Activated effector memory CD4-positive, alpha-beta T cell treated with anti-CD3 and anti-CD28 coated beads, Interleukin-2, amount 50 U/mL, for 16 hours (primary cell): Measurements from ENCODE around the gene ST6GALNAC3.
"Not testable (repeated sequence)": the region's sequence is repeated elsewhere in the genome, so short reads cannot be mapped to it uniquely, and the experiment has no call there.

Experiments
- DNase-seq: peaks from one replicate; pipeline ENCODE4 v3.0.0-alpha.2; 2020

The ST6GALNAC3 gene

DNA sequence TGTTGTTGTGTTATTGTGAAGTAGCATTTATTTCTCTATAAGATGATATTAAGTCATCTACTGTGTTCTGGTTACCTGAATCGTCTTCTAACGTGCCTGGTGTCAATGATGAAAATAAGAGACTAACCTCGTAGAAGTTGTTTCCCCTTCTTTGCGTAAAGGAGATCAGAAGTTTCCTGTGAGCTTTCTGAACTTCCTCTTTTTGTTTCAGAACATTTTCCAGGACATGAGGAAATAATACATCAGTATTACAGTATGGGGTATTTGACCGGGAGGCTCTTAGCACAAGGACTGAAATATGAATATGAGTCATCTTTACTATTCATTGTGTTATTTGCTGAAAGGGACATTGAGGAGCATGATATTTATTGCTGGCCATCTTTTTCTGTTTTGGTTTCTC is 1.3 kb downstream of the ST6GALNAC3 start:
- no peak for DNase-seq

DNA sequence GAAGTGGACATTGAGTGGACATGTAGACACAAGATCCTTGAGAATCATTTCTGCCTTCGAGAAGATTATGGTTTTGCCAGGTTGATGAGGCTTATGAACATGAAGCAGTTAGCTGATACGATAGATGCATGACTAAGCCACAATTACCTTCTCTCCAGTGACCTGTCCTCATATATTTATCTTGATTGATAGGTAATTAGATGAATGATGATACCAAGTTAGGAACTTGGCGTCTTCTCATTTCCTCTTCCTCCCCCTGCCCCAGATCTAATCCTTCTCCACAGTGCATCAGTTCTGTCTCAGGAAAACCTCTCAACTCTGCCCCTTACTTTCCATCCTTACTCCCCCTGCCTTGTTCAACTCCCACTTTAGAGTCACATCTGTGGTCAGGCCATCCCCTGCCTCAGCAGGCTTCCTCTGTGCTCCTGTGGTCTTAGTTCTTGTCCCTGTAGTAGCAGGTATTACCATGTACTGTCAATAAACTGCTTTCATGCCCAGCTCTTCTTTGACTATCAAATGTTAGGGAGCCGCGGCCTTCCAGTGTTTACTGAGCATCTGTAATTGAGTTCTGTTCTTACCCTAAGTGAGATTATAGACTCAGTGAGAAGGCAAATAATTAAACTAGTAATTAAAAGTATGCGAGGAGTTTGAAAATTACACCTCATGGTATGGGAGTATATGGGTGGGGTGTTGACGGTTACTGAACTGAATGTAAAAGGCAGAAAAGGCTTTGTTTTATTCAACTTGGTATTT is 5.1 kb downstream of the ST6GALNAC3 start:
- no peak for DNase-seq

DNA sequence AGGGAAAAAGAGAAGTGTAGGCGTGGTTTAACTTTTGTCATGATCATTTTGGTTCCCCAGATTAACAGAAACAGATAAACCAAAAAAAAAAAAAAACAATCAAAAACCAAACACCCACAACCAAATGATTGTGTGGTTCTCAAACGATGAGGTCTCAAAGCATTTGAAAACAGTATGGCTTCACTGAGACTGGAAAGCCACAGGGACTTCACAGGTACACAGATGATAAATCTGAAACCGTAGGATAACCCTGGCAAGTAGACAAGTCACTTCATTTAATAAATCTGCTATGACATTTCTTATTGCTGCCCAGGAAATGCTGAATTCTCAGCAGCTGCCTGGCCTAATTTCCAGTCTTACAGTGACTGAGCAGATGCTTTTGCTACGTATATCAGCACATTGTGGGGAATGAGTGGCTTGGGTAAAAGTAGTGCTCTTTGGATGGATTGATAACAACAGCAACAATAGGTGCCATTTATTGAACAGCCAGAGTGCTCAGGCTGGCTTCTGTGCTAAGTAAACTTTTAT is 6.1 kb downstream of the ST6GALNAC3 start:
- DNase-seq: no peak

DNA sequence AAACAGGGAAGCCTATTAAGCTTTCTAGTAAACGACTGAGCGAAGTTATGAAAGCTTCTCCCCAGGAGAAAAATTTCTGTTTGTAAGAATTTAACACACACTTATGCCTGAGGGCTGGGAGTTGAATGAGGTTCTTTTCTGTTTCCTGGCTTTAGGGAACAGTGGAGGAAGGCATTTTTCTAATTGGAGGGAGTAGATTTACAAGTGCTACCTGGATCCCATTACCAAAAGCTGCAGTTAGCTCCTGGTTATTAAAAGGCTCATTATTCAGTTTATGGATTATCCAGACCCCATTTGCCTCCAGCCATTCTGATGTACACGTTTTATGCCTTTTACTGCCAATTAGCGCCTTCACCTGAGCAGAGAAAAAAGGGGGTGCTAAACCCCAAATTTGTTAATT is 7.5 kb downstream of the ST6GALNAC3 start:
- no peak for DNase-seq

DNA sequence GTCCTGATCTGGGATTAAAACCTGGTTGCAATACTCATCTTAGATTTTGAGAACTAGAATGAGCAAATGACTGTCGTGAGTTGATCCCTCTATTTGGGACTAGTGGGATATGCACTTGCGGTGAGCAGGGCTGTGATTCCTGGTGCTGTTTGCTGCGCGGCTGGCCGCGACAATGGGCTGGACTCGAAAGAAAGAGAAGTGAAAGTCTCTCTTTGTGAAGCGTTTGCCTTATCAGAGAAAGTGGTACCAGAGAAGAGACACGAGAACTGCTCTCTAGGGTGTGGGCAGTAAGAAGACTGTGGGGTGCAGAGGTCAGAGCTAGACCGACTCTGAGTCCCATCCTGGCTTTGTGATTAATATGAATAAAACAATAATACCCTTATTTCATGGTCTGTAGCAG is 8.6 kb downstream of the ST6GALNAC3 start:
- no peak for DNase-seq

DNA sequence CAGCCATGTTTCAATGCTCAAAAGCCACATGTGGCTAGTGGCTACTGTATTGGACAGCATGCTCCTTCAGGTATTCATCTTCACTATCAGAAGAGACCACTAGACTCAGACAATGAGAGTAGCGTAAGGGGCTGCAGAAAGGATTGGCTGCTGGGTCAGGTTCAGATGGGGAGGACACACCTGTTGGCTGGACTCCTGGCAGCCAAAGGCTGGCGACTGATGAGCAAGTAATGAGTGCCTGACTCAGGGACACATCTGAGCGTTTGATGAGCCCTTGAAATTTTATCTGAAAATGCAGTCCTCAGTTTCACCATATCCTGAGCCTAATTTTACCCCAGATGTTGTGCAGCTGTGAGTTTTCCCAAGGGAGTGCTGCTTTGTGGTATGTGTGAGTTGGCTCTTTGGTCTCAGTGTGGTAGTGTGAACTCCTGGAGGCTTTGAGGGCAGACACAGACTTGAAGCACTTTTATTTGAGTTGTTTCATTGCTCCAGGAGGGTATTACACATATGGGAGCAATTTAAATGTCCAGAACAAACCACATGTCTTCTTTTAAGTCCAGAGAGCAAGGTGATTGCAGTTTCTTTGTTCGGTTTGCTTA is 9.6 kb downstream of the ST6GALNAC3 start:
- DNase-seq: no peak

DNA sequence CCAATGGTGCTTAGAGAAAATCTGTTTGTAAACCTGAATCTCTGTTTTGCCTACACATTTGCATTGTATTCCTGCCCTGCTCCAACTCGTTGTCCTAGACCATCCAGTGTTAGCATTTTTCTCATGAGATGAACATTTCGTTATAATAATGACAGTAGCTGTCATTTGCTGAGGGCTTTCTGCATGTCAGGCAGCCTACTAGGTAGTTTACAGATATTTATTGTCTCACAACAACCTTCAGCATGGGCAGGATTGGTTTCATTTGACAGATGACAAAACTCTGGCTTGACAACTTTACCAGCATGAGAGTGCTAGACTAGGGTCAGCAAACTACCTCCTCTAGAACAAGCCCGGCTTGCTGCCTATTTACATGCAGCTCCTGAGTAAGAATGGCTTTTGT is 10.1 kb downstream of the ST6GALNAC3 start:
- no peak for DNase-seq

DNA sequence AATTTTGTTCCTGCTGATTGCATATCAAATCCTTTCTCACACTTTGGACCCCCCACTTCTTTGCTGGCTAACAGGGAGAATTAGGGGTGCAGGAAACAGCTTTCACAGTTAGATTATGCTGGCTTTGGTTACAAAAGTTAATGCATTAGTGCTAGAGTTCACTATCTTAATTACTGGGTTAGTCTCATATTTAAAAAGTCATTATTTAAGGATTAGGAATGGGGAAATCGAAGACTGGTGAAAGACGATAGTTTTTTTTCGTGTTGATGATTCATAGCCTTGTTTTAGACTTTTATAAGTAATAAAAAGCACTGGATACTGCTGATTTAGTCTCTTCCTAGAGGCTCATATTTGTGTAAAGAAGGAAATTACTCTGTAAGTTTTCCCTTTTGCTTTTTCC is 11.6 kb downstream of the ST6GALNAC3 start:
- DNase-seq: no peak

DNA sequence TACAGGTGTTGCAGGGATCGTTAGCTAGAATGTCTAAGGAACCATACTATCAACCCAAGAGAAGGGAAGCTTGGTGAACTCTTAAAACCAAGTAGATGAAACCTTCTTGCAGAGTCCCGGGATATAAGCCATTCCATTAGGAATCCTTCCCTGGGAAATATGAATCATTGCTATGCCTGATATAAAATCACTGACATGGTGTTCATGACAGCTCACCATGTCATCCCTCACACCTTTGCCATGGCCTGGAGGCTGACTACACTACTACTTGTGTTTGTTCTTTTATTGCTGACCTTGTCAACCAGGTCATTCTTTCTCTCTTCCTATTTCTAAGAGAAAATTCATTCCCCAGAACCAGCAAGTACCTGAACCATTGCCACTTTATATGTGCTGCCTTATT is 12.1 kb downstream of the ST6GALNAC3 start:
- no peak for DNase-seq

DNA sequence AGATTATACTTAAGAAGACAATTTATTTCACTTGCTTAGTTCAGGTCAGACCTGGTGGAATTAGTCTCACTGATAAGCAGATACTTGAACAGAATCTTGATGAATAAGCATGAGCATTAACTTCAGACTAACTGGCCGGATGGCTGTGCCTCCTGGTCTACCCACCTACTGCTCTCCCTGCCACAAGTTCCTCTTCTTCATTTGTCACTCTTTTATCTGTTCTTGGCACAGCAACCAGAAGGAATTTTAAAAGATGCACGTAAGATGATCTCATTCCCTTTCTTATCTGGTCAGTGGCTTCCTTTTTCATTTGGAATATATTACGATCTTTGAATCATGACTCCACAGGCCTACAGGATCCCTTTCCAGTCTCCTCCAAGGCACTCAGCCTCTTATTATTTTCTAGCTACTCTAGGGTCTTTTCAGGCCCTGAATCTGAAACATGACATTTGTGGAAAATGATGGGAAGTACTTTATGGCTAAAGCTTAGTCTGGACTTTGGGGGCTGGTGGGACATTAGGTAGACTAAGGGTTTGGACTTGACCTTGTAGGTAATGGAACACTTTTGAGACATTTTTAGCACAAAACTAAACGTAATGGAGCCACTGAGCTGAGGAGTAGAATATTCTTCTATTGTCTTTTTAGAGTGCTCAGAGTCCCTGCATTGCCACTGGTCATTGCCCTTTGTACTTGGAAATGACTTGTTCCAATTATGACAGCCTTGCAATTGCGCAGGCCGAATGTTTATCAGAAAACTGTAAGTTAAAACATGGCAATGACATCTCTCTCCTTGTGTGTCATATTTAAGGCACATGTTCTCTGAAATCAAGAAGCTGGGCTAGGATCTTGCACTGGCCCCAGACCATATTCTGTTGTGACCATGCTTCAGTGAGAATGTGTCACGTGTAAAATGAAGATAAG is 16.0 kb downstream of the ST6GALNAC3 start:
- no peak for DNase-seq

DNA sequence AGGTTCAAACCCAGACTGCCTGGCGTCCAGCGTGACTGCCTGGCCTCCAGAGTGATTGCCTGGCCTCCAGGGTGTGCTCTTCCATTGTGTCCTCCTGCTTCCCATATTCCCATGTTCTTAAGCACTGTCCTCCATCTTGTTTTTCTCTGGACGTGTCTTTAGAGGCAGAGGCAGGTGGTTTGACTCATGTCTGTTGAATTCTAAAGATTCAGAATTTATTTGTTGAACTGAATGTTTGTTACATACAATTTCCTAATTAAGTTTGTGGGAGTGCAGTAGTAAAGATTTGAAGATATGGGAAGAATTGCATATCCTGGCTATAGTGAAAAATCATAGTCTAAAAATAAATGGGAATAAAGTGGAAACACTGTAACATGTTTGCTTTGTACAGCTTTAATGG is 18.3 kb downstream of the ST6GALNAC3 start:
- DNase-seq: no peak

DNA sequence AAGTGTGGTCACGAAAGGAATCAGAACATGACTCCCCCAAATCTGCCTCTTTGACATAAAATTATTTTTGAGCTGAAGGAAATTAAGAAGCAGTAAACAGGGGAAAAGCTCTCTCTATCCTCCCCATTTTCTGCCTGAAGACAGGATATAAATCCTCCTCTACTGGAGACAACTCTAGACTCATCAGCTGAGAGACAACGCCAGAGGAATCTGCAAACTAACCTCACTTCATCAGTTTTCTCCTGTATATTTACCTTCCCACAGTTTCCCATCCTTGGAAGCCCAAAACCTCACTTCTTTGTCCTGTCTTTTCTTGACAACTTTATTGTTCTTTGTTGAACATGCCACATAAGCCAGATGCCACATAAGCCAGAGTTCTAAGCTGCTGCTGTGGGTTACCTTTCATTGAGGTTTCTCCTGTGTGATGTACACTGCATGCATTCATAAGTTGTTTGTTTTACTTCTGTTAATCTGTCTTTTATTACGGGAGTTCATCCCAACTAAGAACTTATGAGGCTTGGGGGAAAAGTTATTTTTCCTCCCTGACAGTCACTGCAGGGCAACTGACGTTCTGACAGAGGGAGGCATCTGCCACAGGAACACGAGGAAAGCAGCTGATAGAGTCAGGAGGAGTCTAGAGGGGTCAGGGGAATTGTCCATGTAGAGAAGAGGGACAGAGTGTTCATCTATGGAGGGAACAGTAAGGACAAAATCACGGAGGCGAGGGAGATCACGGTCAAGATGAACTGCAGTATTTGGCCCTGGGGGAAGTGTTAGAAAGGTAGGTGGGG is 19.2 kb downstream of the ST6GALNAC3 start:
- DNase-seq: no peak

DNA sequence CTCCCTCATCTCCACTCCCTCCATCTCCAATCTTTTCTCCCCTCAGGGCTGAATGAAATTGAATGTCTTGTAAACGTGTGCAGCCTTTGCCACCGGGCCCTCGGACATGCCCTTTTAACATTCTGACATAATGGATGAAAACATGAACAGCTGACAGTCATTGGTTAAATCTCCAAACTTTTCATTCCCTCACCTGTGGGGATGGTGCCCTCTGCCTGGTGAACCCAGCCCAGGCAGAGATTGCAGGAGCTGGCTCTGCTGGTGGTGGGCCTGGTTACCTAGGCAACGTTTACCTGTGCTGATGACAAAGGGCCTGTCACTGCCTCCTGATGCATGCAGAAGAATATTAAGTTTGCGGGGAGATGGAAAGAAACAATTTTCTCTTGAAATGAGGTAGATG is 21.3 kb downstream of the ST6GALNAC3 start:
- DNase-seq: no peak

DNA sequence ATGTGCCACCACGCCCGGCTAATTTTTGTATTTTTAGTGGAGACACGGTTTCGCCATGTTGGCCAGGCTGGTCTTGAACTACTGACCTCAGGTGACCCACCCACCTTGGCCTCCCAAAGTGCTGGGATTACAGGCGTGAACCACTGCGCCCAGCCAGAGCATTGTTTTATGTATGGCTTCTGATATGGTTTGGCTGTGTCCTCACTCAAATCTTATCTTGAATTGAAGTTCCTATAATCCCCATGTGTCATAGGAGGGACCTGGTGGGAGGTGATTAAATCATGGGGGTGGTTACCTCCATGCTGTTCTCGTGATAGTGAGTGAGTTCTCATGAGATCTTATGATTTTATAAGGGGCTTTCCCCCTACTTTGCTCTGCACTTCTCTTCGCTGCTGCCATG is 22.5 kb downstream of the ST6GALNAC3 start:
- not testable (repeated sequence) for DNase-seq

DNA sequence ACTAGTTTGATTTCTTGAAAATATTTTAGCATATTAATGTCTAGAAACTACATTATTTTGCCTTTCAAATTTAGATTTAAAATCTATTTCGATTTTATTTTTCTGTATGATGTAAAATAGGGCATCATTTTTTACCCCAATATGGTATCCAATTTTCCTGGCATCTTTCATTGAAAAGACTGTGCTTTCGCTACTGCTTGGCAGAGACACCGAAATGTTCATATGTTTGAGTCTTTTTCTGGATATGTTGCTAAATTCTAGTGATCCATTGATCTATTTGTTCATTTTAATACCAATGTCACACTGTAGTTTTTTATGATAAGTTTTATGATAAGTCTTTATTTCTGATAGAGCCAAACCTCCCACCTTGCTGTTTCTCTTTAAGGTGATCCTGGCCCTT is 24.3 kb downstream of the ST6GALNAC3 start:
- DNase-seq: no peak

DNA sequence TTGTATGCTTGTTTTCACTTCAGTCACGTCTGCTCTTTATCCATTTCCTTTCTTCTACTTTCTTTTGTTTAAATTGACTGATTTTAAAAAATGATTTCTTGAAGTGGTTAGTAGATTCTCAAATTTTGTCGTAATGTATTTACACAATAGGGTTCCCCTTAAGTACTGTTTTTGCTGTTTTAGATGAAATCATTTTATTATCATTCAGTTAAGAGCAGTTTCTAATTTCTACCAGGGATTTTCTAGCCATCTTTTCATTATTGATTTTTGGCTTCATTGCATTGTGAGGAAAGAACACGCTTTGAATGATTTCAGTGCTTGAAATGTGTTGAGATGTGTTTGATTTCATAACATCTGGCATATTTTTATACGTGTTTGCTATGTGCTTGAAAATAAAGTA is 27.0 kb downstream of the ST6GALNAC3 start:
- DNase-seq: no peak

DNA sequence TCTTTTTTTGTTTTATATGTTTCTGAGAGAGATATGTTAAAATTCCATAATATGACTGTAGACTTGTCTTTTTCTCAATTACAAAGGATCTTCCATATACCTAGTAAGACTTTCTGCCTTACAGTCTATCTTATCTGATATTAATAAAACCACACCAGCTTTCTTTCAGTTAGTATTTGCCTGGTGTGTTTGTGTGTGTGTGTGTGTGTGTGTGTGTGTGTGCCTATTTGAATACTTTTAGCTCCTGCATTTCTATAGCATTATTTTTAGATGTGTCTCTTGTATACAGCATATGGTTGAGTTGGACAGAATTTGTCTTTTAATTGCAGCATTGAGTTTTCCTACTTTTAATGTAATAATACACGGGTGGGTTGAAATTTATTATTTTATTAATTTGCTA is 27.5 kb downstream of the ST6GALNAC3 start:
- no peak for DNase-seq

DNA sequence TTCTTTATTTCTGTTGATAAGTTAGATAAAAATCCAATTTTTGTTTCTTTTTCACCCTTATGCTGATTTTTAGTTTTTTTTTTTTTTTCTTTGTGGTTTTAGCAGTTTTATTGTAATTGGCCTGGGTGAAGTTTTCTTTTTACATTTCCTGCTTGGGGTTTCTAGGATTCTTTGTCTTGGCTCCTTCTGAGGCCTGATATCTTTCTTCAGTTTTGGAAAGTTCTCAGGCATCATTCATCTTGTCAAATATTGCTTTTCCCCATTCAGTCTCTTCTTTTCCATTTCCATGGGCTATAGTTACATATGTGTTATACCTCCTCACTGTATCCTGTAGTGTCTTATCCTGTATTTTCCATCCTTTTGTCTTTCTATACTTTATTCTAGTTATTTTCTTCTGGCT is 28.5 kb downstream of the ST6GALNAC3 start:
- DNase-seq: no peak

DNA sequence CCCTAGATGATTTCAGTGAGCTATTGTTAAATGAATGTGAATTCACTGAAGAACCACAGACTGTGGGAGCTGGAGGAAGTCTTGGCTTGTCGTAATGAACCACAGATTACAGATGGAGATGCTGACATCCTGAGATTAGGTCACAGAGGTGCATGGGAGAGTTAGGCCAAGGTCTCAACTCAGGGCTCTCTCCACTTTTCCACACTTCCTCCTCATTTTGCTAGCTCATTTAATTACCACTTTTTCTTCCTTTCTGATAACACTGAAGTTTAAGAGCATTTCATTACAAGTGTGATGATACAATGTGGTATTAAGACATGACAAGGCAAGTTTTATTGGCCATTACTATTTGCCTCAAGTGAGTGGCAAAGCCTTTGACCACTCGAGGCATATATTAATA is 30.8 kb downstream of the ST6GALNAC3 start:
- DNase-seq: no peak

DNA sequence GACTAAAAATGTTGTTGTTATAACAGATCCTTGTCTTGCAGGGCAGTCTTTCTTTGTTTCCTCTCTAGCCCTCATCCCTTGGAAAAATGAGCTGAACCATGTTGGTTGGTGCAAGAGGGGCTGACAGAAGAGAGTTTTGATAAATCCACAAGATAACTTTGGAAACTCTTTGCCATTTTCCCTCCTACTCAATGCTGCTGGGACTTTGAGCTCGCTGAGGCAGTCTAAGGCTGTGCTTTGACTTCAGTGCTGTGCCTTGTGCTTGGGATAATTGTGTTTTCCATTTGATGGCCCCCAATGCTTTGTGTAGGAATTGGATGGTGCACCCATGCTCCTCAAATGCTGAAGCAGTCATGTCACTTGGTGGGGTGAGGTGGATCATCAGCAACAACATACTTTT is 31.7 kb downstream of the ST6GALNAC3 start:
- DNase-seq: no peak

DNA sequence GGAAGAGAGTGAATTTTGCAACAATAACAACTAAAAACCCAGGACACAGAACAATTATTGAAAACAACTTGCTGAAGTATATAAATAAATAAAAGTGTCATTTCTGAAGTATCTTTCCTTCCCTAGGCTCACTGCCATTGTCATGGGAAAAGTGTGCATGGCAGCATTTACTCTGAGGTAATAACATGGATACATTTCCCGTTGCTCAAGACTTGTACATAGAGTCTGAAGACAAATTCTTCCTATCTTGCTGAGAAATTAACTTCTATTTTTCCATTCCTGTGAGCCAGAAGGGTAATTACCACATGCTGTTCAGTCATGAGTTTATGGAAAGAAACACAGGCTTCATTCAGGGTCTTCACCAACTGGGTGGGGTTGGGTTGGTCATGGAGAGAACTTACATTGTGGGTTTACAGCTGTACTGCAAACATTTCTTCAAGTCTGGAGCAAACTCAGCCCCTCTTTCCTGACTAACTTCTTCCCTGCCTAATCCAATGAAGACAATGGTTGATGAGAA is 32.2 kb downstream of the ST6GALNAC3 start:
- DNase-seq: no peak

DNA sequence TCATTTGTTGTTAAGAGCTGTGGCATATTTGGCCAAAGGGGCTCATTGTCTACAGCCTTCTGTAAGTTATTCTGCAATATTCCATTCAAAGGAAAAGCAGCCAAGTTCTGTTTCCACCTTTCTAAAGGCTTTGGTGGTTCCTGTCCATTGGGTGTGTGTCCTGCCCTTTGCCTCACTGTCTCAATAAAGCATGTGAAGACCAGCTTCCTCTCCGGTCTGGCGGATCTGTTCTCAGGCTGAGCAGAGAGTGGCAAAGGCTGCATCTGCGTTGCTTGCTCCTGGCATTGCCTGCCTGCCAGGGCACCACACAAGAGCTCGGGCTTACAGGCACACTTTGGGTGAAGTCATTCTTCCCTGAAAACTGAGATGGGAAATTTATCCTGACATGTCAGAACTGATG is 34.9 kb downstream of the ST6GALNAC3 start:
- no peak for DNase-seq
